K562 (cell line): ENCODE results near the gene ODC1. TPM values are rescaled to one million over a fixed set of nuclear protein-coding genes. Genes with fewer than 3 reads are reported as not detected.

Experiments
- ATAC-seq: fragments of 200-7000 bp; cut with Tn5 transposase; 3 replicates; pipeline ENCODE4 v1.9.1; 2020; ENCODE audit warnings: moderate library complexity
- BruUV-seq: library from RNA; stranded (reverse); fragments of 400-500 nt; replicated peaks from 2 replicates; lab custom pipeline; 2021; lab: Mats Ljungman, UMichigan
- CTCF ChIA-PET: fragments of 300-600 bp; formaldehyde crosslinking; extraction: SDS; loops from one replicate; lab custom pipeline; 2021; ENCODE audit warnings: low intra/inter-chr PET ratio; lab: Yijun Ruan, JAX
- POLR2A ChIA-PET: fragments of 300-600, 350-650 bp; sonication (Branson Sonifier 250); formaldehyde crosslinking; extraction: SDS; loops from one replicate; lab custom pipeline; 2021; ENCODE audit warnings: antibody characterized with exemption, inconsistent platforms; lab: Yijun Ruan, JAX
- DNase-seq, 4 experiments: peaks; one replicate each; pipeline versions ENCODE4 v3.0.0 to v3.0.0-alpha.2; 2011 to 2018; ENCODE audit warnings: low spot score in 3 of 4, mixed read lengths in 3 of 4; ENCODE audit errors: extremely low read depth in 1 of 4
- FAIRE-seq: peaks from 2 replicates; lab custom pipeline; 2011; peaks lifted over from hg19 to GRCh38; lab: Jason Lieb, UNC
- H2AFZ ChIP-seq: 2 replicates; pipeline ENCODE4 v1.6.0; 2011; ENCODE audit warnings: low read depth, low read length, control low read depth, inconsistent platforms
- H3K27ac ChIP-seq: fragments of 200-600 bp; 3 replicates; pipeline ENCODE4 v1.8.0; 2011; ENCODE audit warnings: low read depth, mild to moderate bottlenecking, control low read depth, inconsistent platforms, low read length, moderate library complexity, mixed read lengths; ENCODE audit errors: extremely low read depth
- H3K27me3 ChIP-seq, 2 experiments: fragments of 300-600 bp in 1 of 2; 2 replicates in 1 of 2; 3 replicates in 1 of 2; pipeline versions ENCODE4 v1.6.0 to v1.8.0; 2011; ENCODE audit warnings: inconsistent platforms in 2 of 2, low read length in 2 of 2, mild to moderate bottlenecking in 1 of 2, mixed read lengths in 1 of 2, moderate library complexity in 1 of 2; ENCODE audit not compliant: control insufficient read depth in 2 of 2, insufficient read depth in 2 of 2
- H3K36me3 ChIP-seq: fragments of 300-600 bp; 3 replicates; pipeline ENCODE4 v1.8.0; 2011; ENCODE audit warnings: mild to moderate bottlenecking, low read length, inconsistent platforms; ENCODE audit not compliant: control insufficient read depth, insufficient read depth
- H3K4me1 ChIP-seq, 2 experiments: fragments of 200-600 bp in 1 of 2; replicated peaks in 1 of 2; 2 replicates in 1 of 2; 3 replicates in 1 of 2; pipeline versions ENCODE4 v1.5.1 to v1.8.0; 2011; ENCODE audit warnings: inconsistent platforms in 2 of 2, low read length in 2 of 2, mild to moderate bottlenecking in 1 of 2, mixed read lengths in 1 of 2, moderate library complexity in 1 of 2; ENCODE audit not compliant: control insufficient read depth in 2 of 2, insufficient read depth in 2 of 2
- H3K4me2 ChIP-seq: 2 replicates; pipeline ENCODE4 v1.6.1; 2011; ENCODE audit warnings: low read length, control low read depth, inconsistent platforms, mixed read lengths; ENCODE audit not compliant: insufficient read depth
- H3K4me3 ChIP-seq: fragments of 200-600 bp; sonication (generic), shearing (Covaris generic); 2 replicates; pipeline ENCODE4 v1.5.1; 2016; ENCODE audit warnings: control low read depth, inconsistent platforms
- H3K79me2 ChIP-seq: fragments of 200-600 bp; 3 replicates; pipeline ENCODE4 v1.8.0; 2011; ENCODE audit warnings: low read length, inconsistent platforms; ENCODE audit not compliant: control insufficient read depth, insufficient read depth
- H3K9ac ChIP-seq, 2 experiments: 2 replicates each; pipeline versions ENCODE4 v1.6.0 to v1.6.1; 2011; ENCODE audit warnings: low read depth in 2 of 2, low read length in 2 of 2, control low read depth in 1 of 2, inconsistent platforms in 1 of 2, mild to moderate bottlenecking in 1 of 2, mixed read lengths in 1 of 2; ENCODE audit not compliant: insufficient read depth in 1 of 2
- H3K9me1 ChIP-seq: one replicate; pipeline ENCODE4 v1.6.0; 2011; ENCODE audit warnings: inconsistent platforms, mild to moderate bottlenecking, low read length, moderate library complexity; ENCODE audit not compliant: control insufficient read depth, insufficient read depth
- H3K9me3 ChIP-seq: replicated peaks from 2 replicates; pipeline ENCODE4 v1.5.1; 2011; ENCODE audit warnings: low read depth, low read length, inconsistent platforms; ENCODE audit not compliant: control insufficient read depth, insufficient read depth
- H4K20me1 ChIP-seq: replicated peaks from 2 replicates; pipeline ENCODE4 v1.6.1; 2011; ENCODE audit warnings: low read length, inconsistent platforms, mixed read lengths; ENCODE audit not compliant: control insufficient read depth, insufficient read depth
- ATF7 ChIP-seq: fragments of 450-650 bp; IDR thresholded peaks from 2 replicates; pipeline ENCODE4 v1.7.1; 2014; ENCODE audit warnings: mild to moderate bottlenecking, moderate library complexity
- BCOR ChIP-seq: fragments of 450-650 bp; IDR thresholded peaks from 2 replicates; pipeline ENCODE4 v1.6.1; 2016
- ESRRA ChIP-seq: fragments of 450-650 bp; IDR thresholded peaks from 2 replicates; pipeline ENCODE4 v1.6.1; 2014; ENCODE audit warnings: low read depth, mild to moderate bottlenecking, moderate library complexity, borderline replicate concordance
- ETV6 ChIP-seq, 3 experiments: fragments of 150-350 bp in 1 of 3; sonication (generic) in 1 of 3; formaldehyde crosslinking in 1 of 3; IDR thresholded peaks; 2 replicates each; pipeline versions ENCODE4 v1.6.1 to v1.8.0; 2014 to 2022; ENCODE audit warnings: borderline replicate concordance in 2 of 3, low read depth in 2 of 3, antibody characterized with exemption in 1 of 3, low read length in 1 of 3, mild to moderate bottlenecking in 1 of 3, missing genetic modification reagents in 1 of 3
- FOXP1 ChIP-seq: sonication (generic); formaldehyde crosslinking; IDR thresholded peaks from 2 replicates; pipeline ENCODE4 v1.8.0; 2022; ENCODE audit warnings: mild to moderate bottlenecking, missing genetic modification reagents
- GTF2E2 ChIP-seq: fragments of 200-800 bp; sonication (Bioruptor generic); IDR thresholded peaks from 2 replicates; pipeline ENCODE4 v1.6.1; 2016; ENCODE audit warnings: missing genetic modification characterization, missing compliant biosample characterization
- MAFK ChIP-seq: IDR thresholded peaks from 2 replicates; pipeline ENCODE4 v1.6.1; 2011; ENCODE audit warnings: low read length, improper control_type of control experiment
- MEF2D ChIP-seq: conservative IDR thresholded peaks from 2 replicates; pipeline ENCODE4 v1.6.1; 2016; ENCODE audit warnings: low read depth, missing genetic modification characterization, missing compliant biosample characterization
- POU5F1 ChIP-seq: fragments of 150-350 bp; IDR thresholded peaks from 2 replicates; pipeline ENCODE4 v1.6.1; 2014; ENCODE audit warnings: borderline replicate concordance, low read length, low read depth, mild to moderate bottlenecking; ENCODE audit not compliant: partially characterized antibody
- ZC3H4 ChIP-seq: sonication (generic); formaldehyde crosslinking; IDR thresholded peaks from 2 replicates; pipeline ENCODE4 v1.9.0; 2021; ENCODE audit warnings: missing genetic modification reagents, borderline replicate concordance
- ZNF583 ChIP-seq: fragments of 250-450 bp; sonication (Bioruptor Pico); IDR thresholded peaks from 2 replicates; pipeline ENCODE4 v1.4.0; 2020
- WGBS: fragments of 100-300 bp; shearing (Covaris generic); methylation state at CpG from one replicate; pipeline ENCODE4 v1.1.6; 2016; ENCODE audit warnings: low coverage, mixed read lengths; ENCODE audit not compliant: insufficient coverage; ENCODE audit errors: missing lambda C conversion rate; 5-methylcytosine and 5-hydroxymethylcytosine counted together
- in situ Hi-C: fragments of 300-500 bp; cut with MboI; formaldehyde crosslinking; loops from 4 replicates; pipeline ENCODE4 v1.15.0; 2018; ENCODE audit warnings: inconsistent platforms, mixed read lengths
- intact Hi-C: fragments of 100-400 bp; cut with micrococcal nuclease; formaldehyde crosslinking; loops from 2 replicates; pipeline ENCODE4 v1.14.2; 2022
- polyA plus RNA-seq, 8 experiments: library from polyadenylated mRNA; depleted of rRNA in 4 of 8; stranded (reverse) in 5 of 8; unstranded in 3 of 8; fragments of >200 nt; fragmentation: Nextera tagmentation in 2 of 8; fragmentation: Illumina TruSeq in 1 of 8; extraction: Ambion mirVana in 2 of 8; extraction: Trizol in 1 of 8; gene quantifications; 2 replicates each; pipeline versions ENCODE4 v1.2.1 to v1.2.3, GENCODE V29; 2011 to 2014; ENCODE audit warnings: inconsistent platforms in 1 of 8, missing spikeins in 1 of 8
- total RNA-seq, 7 experiments: library from RNA; depleted of rRNA in 6 of 7; stranded (reverse); fragments of >200 nt in 6 of 7; fragmentation: Illumina TruSeq in 2 of 7; extraction: Trizol in 2 of 7; gene quantifications; 2 replicates each; pipeline versions ENCODE4 v1.2.1 to v1.2.3, GENCODE V29; 2011 to 2021; ENCODE audit warnings: low replicate concordance in 1 of 7
- TF ChIP-seq, protein P1 (sequence below): fragments of 450-650 bp; IDR thresholded peaks from 2 replicates; pipeline ENCODE4 v1.7.0; 2016; ENCODE audit warnings: borderline replicate concordance

ODC1 gene
- total and polyA plus RNA-seq, 9 of the 15 experiments (the other 6 are each of a cell fraction or from before 2014, with no cell fraction given), result 142 to 563 (median 457) TPM

DNA sequence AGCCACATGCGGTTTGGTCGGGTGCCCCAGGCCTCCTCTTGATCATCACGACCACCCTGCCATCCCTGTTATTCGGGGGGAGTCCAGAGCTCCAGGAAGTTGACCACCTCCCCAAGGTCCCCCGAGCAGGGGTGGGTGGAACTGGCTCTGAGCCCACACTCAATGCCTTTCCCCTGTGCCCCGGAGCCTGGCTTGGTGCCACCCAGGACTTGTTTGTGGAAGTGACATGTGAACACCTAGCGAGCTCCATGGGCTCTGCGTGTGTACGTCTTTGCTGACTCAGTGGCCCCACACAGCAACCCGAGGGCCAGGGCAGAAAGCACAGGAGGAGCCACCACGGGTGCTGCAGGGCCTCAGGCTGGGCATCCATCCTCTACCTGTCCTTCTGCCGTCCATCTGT lies 32.5 kb downstream of the ODC1 start:
- H3K27me3 ChIP-seq, result no peaks in the 10 kb centered on the region
- 71% methylated on average over 10 of the region's 12 CpGs for WGBS
- no peak for DNase-seq
- H2AFZ ChIP-seq, result no peak overlapping the region
- H3K9me3 ChIP-seq, result 0 out of 2 replicates have a peak, but pooled peaks cover 8% of the 10 kb centered on the region
- CTCF ChIA-PET, result no interaction called here
- no peak for ATAC-seq
- no TSS peak for BruUV-seq
- H3K79me2 ChIP-seq, result no peaks in the 10 kb centered on the region
- in situ Hi-C loops, result loop anchor here (5.0 to 25.0 kb wide), 3 partner anchors 153 to 348 kb away; no protein-coding TSS in a partner anchor
- 0 out of 2 replicates have a peak, but pooled peaks cover 4% of the 10 kb centered on the region for H4K20me1 ChIP-seq
- intact Hi-C loops, result no loop called here
- no peak overlapping the region for H3K4me2 ChIP-seq
- no peak for FAIRE-seq
- H3K4me3 ChIP-seq, result no peak overlapping the region
- peaks cover 17% of the 10 kb centered on the region; the same call in 2 of the 3 replicates for H3K36me3 ChIP-seq
- no peak overlapping the region for H3K27ac ChIP-seq
- peaks cover 0 to 18% of the 10 kb centered on the region in 2 experiments; a peak in 1 of 5 replicates for H3K4me1 ChIP-seq
- TF ChIP-seq MAFK (no peak), ESRRA (no peak), MEF2D (tag) (no peak), BCOR (no peak), ATF7 (no peak), ZC3H4 (CRISPR knock-in tag) (no peak), POU5F1 (no peak), ETV6 (IDR thresholded peaks at IDR 0.05; ENCODE audit: borderline replicate concordance in 1 of 2, low read depth in 2 of 2, low read length in 1 of 2) (no peak), ETV6 (CRISPR knock-in tag; IDR thresholded peaks at IDR 0.05; ENCODE audit: borderline replicate concordance) (no peak), GTF2E2 (tag) (no peak), ZNF583 (CRISPR knock-in tag) (no peak), FOXP1 (CRISPR knock-in tag) (no peak)
- TF ChIP-seq, protein P1, sequence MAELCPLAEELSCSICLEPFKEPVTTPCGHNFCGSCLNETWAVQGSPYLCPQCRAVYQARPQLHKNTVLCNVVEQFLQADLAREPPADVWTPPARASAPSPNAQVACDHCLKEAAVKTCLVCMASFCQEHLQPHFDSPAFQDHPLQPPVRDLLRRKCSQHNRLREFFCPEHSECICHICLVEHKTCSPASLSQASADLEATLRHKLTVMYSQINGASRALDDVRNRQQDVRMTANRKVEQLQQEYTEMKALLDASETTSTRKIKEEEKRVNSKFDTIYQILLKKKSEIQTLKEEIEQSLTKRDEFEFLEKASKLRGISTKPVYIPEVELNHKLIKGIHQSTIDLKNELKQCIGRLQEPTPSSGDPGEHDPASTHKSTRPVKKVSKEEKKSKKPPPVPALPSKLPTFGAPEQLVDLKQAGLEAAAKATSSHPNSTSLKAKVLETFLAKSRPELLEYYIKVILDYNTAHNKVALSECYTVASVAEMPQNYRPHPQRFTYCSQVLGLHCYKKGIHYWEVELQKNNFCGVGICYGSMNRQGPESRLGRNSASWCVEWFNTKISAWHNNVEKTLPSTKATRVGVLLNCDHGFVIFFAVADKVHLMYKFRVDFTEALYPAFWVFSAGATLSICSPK, result no peak
- TF ChIP-seq, all 486 proteins: peak for 0
- Histone ChIP-seq H3K9me1 (no peaks in the 10 kb centered on the region), H3K9ac (peak overlapping the region in 1 of 2 experiments; percentile 75; a peak in 2 of 4 replicates)
- POLR2A ChIA-PET, result interaction anchor here (1.0 kb wide), 1 partner anchor 9 kb away, joined by 3 read pairs; no protein-coding TSS in a partner anchor
